ENCODE data around the gene GRID2.
"Not testable (repeated sequence)": the region's sequence is repeated elsewhere in the genome, so short reads cannot be mapped to it uniquely, and the experiment has no call there.

GRCh38 chr4:92403525-92403924 lies 99.8 kb downstream of the GRID2 start:
- TF ChIP-seq EZH2 (optimal IDR thresholded peaks at IDR 0.05; ENCODE audit: low read depth, low read length); CTCF (IDR thresholded peaks at IDR 0.05; ENCODE audit: low read length); EZH2phosphoT487 (IDR thresholded peaks at IDR 0.05; ENCODE audit: low read length): not testable (repeated sequence)

Measured in MM.1S (cell line).